Activated T-helper 9 cell treated with anti-CD3 and anti-CD28 coated beads, Interleukin-2, amount 50 U/mL, for 16 hours (primary cell): ENCODE results near the gene INSC.

Experiments used
- DNase-seq: peaks from one replicate; pipeline ENCODE4 v3.0.0-alpha.2; 2020; ENCODE audit warnings: low read depth

INSC gene

GRCh38 chr11:15216678-15217077 is 102.0 kb downstream of the INSC start:
- DNase-seq: no peak

- DNase-seq: no peak
These were observed 102.7 kb downstream of the INSC start for GRCh38 chr11:15217416-15217815.

GRCh38 chr11:15222777-15223176 is 108.1 kb downstream of the INSC start:
- DNase-seq: no peak

GRCh38 chr11:15223318-15223717 is 108.6 kb downstream of the INSC start:
- DNase-seq: no peak

- DNase-seq: no peak
These were observed 109.7 kb downstream of the INSC start for GRCh38 chr11:15224466-15224865.

- DNase-seq: no peak
These were observed 112.3 kb downstream of the INSC start for GRCh38 chr11:15227011-15227410.

GRCh38 chr11:15228331-15228849 is 113.7 kb downstream of the INSC start:
- no peak for DNase-seq

- no peak for DNase-seq
These were observed 114.3 kb downstream of the INSC start for GRCh38 chr11:15229069-15229468.

GRCh38 chr11:15232496-15232895 is 117.8 kb downstream of the INSC start:
- DNase-seq: no peak

GRCh38 chr11:15233371-15234165 is 118.8 kb downstream of the INSC start:
- DNase-seq: no peak

GRCh38 chr11:15234796-15235195 is 120.1 kb downstream of the INSC start:
- DNase-seq: no peak

GRCh38 chr11:15236559-15236958 is 121.8 kb downstream of the INSC start:
- no peak for DNase-seq

- DNase-seq: no peak
These were observed 124.1 kb downstream of the INSC start for GRCh38 chr11:15238856-15239255.

GRCh38 chr11:15248749-15249148 is 134.0 kb downstream of the INSC start:
- DNase-seq: no peak

GRCh38 chr11:15258433-15259165 is 143.9 kb downstream of the INSC start:
- no peak for DNase-seq

- DNase-seq: no peak
These were observed 152.3 kb downstream of the INSC start for GRCh38 chr11:15266999-15267398.

- no peak for DNase-seq
These were observed 153.9 kb downstream of the INSC start for GRCh38 chr11:15268598-15268997.

GRCh38 chr11:15275141-15275540 is 160.4 kb downstream of the INSC start:
- no peak for DNase-seq

GRCh38 chr11:15276621-15277020 is 161.9 kb downstream of the INSC start:
- no peak for DNase-seq

- no peak for DNase-seq
These were observed 163.4 kb downstream of the INSC start for GRCh38 chr11:15278128-15278527.

GRCh38 chr11:15280393-15280792 is 165.7 kb downstream of the INSC start:
- DNase-seq: no peak

- no peak for DNase-seq
These were observed 168.0 kb downstream of the INSC start for GRCh38 chr11:15282754-15283153.

GRCh38 chr11:15286465-15286864 is 171.7 kb downstream of the INSC start:
- no peak for DNase-seq
